Measurements from ENCODE around the gene MAGI1. TPM values are rescaled to one million over a fixed set of nuclear protein-coding genes. Genes with fewer than 3 reads are reported as not detected.

The MAGI1 gene
- total and polyA plus RNA-seq, 2 donors (not counting 1 experiment from before 2014, with no cell fraction given): 15.7 to 23.7 TPM

DNA sequence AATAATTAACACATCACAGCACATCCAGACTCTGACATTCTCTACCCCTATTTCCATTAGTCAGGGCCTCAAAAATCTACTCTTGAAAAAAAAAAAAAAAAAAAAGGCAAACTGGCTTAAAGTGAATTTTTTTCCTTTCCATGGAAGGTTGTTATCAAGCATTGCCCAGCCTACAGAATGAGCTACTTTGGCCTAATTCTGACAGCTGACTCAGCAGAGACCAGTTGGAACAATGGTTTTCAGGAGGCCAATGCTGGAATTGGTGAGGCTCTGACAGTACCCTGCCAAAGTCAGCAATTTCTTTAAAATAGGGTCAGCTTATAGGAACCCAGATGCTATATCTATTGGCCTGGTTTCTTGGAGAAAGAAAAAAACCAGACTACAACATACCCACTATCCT lies 454.7 kb downstream of the MAGI1 start:
- Histone ChIP-seq H3K36me3 (ENCODE audit: control insufficient read depth, insufficient read depth, low read length) (no peaks in the 10 kb centered on the region), H3K4me3 (replicated peaks in 1 of 4; ENCODE audit: control extremely low read depth in 1 of 4, insufficient read depth in 1 of 4, low read depth in 3 of 4, low read length in 4 of 4) (no peak overlapping the region), H3K79me2 (ENCODE audit: control insufficient read depth, insufficient read depth, low read length) (no peaks in the 10 kb centered on the region), H3K4me2 (ENCODE audit: extremely low read depth, insufficient read depth, low read length) (no peak overlapping the region), H3K27me3 (ENCODE audit: control insufficient read depth, insufficient read depth, low read length) (no peaks in the 10 kb centered on the region), H4K20me1 (ENCODE audit: control insufficient read depth, extremely low read depth, insufficient read depth, low read length) (no peaks in the 10 kb centered on the region), H2AFZ (ENCODE audit: low read length) (no peak overlapping the region), H3K9me3 (ENCODE audit: control insufficient read depth, insufficient read depth, low read depth, low read length) (no peaks in the 10 kb centered on the region), H3K9ac (ENCODE audit: insufficient read depth, low read length) (no peak overlapping the region), H3K4me1 (ENCODE audit: control insufficient read depth, extremely low read depth, insufficient read depth, low read length) (no peaks in the 10 kb centered on the region), H3K27ac (ENCODE audit: insufficient read depth, low read length) (no peak overlapping the region)
- no peak for TF ChIP-seq EZH2 (IDR thresholded peaks at IDR 0.05; ENCODE audit: low read length, missing control alignments)
- TF ChIP-seq, protein P1, sequence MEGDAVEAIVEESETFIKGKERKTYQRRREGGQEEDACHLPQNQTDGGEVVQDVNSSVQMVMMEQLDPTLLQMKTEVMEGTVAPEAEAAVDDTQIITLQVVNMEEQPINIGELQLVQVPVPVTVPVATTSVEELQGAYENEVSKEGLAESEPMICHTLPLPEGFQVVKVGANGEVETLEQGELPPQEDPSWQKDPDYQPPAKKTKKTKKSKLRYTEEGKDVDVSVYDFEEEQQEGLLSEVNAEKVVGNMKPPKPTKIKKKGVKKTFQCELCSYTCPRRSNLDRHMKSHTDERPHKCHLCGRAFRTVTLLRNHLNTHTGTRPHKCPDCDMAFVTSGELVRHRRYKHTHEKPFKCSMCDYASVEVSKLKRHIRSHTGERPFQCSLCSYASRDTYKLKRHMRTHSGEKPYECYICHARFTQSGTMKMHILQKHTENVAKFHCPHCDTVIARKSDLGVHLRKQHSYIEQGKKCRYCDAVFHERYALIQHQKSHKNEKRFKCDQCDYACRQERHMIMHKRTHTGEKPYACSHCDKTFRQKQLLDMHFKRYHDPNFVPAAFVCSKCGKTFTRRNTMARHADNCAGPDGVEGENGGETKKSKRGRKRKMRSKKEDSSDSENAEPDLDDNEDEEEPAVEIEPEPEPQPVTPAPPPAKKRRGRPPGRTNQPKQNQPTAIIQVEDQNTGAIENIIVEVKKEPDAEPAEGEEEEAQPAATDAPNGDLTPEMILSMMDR (conservative IDR thresholded peaks at IDR 0.05 in 1 of 2, IDR thresholded peaks at IDR 0.05 in 1 of 2; ENCODE audit: low read depth in 1 of 2, low read length in 2 of 2): no peak
- peak in 1 of 2 donors; percentile 13 for DNase-seq (ENCODE audit: low read depth in 2 of 2)

- peak in 1 of 2 donors; percentile 9 for DNase-seq (ENCODE audit: low read depth in 2 of 2)
- Histone ChIP-seq H3K9ac (ENCODE audit: insufficient read depth, low read length) (no peak overlapping the region), H3K27ac (ENCODE audit: insufficient read depth, low read length) (no peak overlapping the region), H3K4me1 (ENCODE audit: control insufficient read depth, extremely low read depth, insufficient read depth, low read length) (no peaks in the 10 kb centered on the region), H2AFZ (ENCODE audit: low read length) (no peak overlapping the region), H4K20me1 (ENCODE audit: control insufficient read depth, extremely low read depth, insufficient read depth, low read length) (no peaks in the 10 kb centered on the region), H3K9me3 (ENCODE audit: control insufficient read depth, insufficient read depth, low read depth, low read length) (no peaks in the 10 kb centered on the region), H3K79me2 (ENCODE audit: control insufficient read depth, insufficient read depth, low read length) (no peaks in the 10 kb centered on the region), H3K27me3 (ENCODE audit: control insufficient read depth, insufficient read depth, low read length) (no peaks in the 10 kb centered on the region), H3K36me3 (ENCODE audit: control insufficient read depth, insufficient read depth, low read length) (no peaks in the 10 kb centered on the region), H3K4me3 (replicated peaks in 1 of 4; ENCODE audit: control extremely low read depth in 1 of 4, insufficient read depth in 1 of 4, low read depth in 3 of 4, low read length in 4 of 4) (no peak overlapping the region), H3K4me2 (ENCODE audit: extremely low read depth, insufficient read depth, low read length) (no peak overlapping the region)
- no peak for TF ChIP-seq EZH2 (IDR thresholded peaks at IDR 0.05; ENCODE audit: low read length, missing control alignments)
- TF ChIP-seq, protein P1 (conservative IDR thresholded peaks at IDR 0.05 in 1 of 2, IDR thresholded peaks at IDR 0.05 in 1 of 2; ENCODE audit: low read depth in 1 of 2, low read length in 2 of 2): no peak
Measured at GRCh38 chr3:65583188-65583587, 455.5 kb downstream of the MAGI1 start.

DNA sequence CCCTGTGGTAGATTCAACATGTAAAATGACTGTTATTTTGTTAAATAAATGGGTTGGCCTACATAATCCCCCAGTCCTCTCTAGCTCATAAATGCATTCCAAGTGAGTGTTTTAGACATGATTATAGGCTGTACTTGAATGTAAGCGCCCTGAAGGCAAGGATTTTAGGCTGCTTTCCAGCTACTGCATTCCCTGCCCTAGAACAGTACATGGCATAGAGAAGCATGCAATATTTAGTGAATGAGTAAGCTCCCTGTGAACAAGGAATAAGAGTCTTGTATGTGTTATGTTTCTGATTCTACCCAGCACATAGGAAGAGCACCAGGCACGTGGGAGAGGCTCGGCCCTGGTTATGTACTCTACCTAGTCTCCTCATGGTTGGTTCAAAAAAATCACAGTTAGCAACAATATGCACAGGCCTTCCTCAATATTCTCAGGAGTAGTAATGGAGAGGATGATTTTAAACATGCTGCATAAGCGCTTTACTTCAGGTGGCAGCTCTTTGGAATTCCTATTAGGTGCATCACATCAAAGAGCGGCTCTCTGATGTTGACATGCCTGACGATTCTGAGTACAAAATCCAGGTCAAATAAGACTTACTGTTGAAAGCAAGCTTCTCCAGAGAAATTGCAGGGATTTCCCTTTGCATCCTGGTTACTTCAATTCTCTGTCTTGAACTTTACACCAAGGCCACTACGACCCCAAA lies 456.6 kb downstream of the MAGI1 start:
- Histone ChIP-seq H3K4me3 (replicated peaks in 1 of 4; ENCODE audit: control extremely low read depth in 1 of 4, insufficient read depth in 1 of 4, low read depth in 3 of 4, low read length in 4 of 4) (no peak overlapping the region), H3K9ac (ENCODE audit: insufficient read depth, low read length) (no peak overlapping the region), H4K20me1 (ENCODE audit: control insufficient read depth, extremely low read depth, insufficient read depth, low read length) (no peaks in the 10 kb centered on the region), H2AFZ (ENCODE audit: low read length) (no peak overlapping the region), H3K27ac (ENCODE audit: insufficient read depth, low read length) (no peak overlapping the region), H3K36me3 (ENCODE audit: control insufficient read depth, insufficient read depth, low read length) (no peaks in the 10 kb centered on the region), H3K27me3 (ENCODE audit: control insufficient read depth, insufficient read depth, low read length) (no peaks in the 10 kb centered on the region), H3K9me3 (ENCODE audit: control insufficient read depth, insufficient read depth, low read depth, low read length) (no peaks in the 10 kb centered on the region), H3K4me1 (ENCODE audit: control insufficient read depth, extremely low read depth, insufficient read depth, low read length) (peaks cover 6% of the 10 kb centered on the region), H3K4me2 (ENCODE audit: extremely low read depth, insufficient read depth, low read length) (no peak overlapping the region), H3K79me2 (ENCODE audit: control insufficient read depth, insufficient read depth, low read length) (no peaks in the 10 kb centered on the region)
- DNase-seq (ENCODE audit: low read depth in 2 of 2): peak in 1 of 2 donors; percentile 12
- TF ChIP-seq EZH2 (IDR thresholded peaks at IDR 0.05; ENCODE audit: low read length, missing control alignments): no peak
- TF ChIP-seq, protein P1 (conservative IDR thresholded peaks at IDR 0.05 in 1 of 2, IDR thresholded peaks at IDR 0.05 in 1 of 2; ENCODE audit: low read depth in 1 of 2, low read length in 2 of 2): no peak
